Right lobe of liver (tissue), 6 donors: ENCODE results near the gene MBP. TPM values are rescaled to one million over a fixed set of nuclear protein-coding genes. Genes with fewer than 3 reads are reported as not detected.

Experiments used
- ATAC-seq, 4 donors: fragments of 200-7000 bp; cut with Tn5 transposase; one replicate each; pipeline ENCODE4 v1.9.1; 2020; ENCODE audit warnings: mild to moderate bottlenecking in 4 of 4, moderate library complexity in 4 of 4
- DNase-seq, 3 donors: peaks; one replicate each; pipeline ENCODE4 v3.0.0-alpha.2; 2020
- H3K27ac ChIP-seq, 3 donors: fragments of 200-600 bp; one replicate each; pipeline ENCODE4 v1.8.0; 2022
- H3K27me3 ChIP-seq, 2 donors: fragments of 200-600 bp; one replicate each; pipeline ENCODE4 v1.8.0; 2022
- H3K36me3 ChIP-seq, 4 donors: fragments of 200-600 bp; sonication (generic) in 1 of 4; one replicate each; pipeline versions ENCODE4 v1.5.1 to v1.8.0; 2017 to 2022; ENCODE audit warnings: control low read depth in 1 of 4
- H3K4me1 ChIP-seq, 4 donors: fragments of 200-600 bp; sonication (generic) in 1 of 4; one replicate each; pipeline versions ENCODE4 v1.5.1 to v1.8.0; 2017 to 2022; ENCODE audit warnings: control low read depth in 1 of 4
- H3K4me3 ChIP-seq, 3 donors: fragments of 200-600 bp; one replicate each; pipeline ENCODE4 v1.8.0; 2022
- H3K9me3 ChIP-seq, 4 donors: fragments of 200-600 bp; sonication (generic) in 1 of 4; one replicate each; pipeline versions ENCODE4 v1.5.1 to v1.8.0; 2017 to 2022; ENCODE audit warnings: control low read depth in 1 of 4
- CTCF ChIP-seq, 4 donors: fragments of 200-600 bp in 3 of 4; fragments of 450-650 bp in 1 of 4; IDR thresholded peaks; one replicate each; pipeline versions ENCODE4 v1.5.1 to v1.8.0; 2016 to 2022; ENCODE audit warnings: antibody characterized with exemption in 4 of 4, mild to moderate bottlenecking in 2 of 4
- POLR2A ChIP-seq: fragments of 450-650 bp; IDR thresholded peaks from one replicate; pipeline ENCODE4 v1.6.1; 2017; ENCODE audit warnings: antibody characterized with exemption, mild to moderate bottlenecking
- WGBS: methylation state at CpG from one replicate; pipeline ENCODE4 v1.1.6; 2018; ENCODE audit warnings: low coverage, low lambda C conversion rate; ENCODE audit not compliant: insufficient coverage; ENCODE audit errors: missing lambda C conversion rate; 5-methylcytosine and 5-hydroxymethylcytosine counted together
- intact Hi-C, 2 donors: fragments of 100-400 bp; cut with DNase I; formaldehyde crosslinking; loops; one replicate each; pipeline versions ENCODE4 v1.11.2 to v1.14.1; 2022
- total RNA-seq, 6 experiments: library from RNA; depleted of rRNA in 2 of 6; stranded (reverse); fragments of >200 nt in 2 of 6; fragmentation: NEBNext Ultra II Directional in 3 of 6; extraction: Animal tissue kit (Norgen Biotek cat#: 25700) in 3 of 6; gene quantifications; one replicate each; pipeline versions ENCODE4 v1.1.0 to v1.2.4, GENCODE V29; 2016 to 2023
- donor health status: DM: no; HTN: yes; CAD: no.
- donor health status: DM: no; HTN: no; CAD: no.
- donor health status: DM: no; HTN: no; CAD: no.
- donor health status: DM: no; HTN: yes; CAD: no.
- donor health status: DM: no; HTN: yes; CAD: no.

The MBP gene
- total RNA-seq, 6 experiments from 2014 or later, result 24.0 to 40.8 (median 27.6) TPM

GRCh38 chr18:77148289-77148688, 15.7 kb upstream of the MBP start:
- no peak for TF ChIP-seq CTCF (IDR thresholded peaks at IDR 0.05)
- TF ChIP-seq POLR2A, result no peak
- ATAC-seq, result no peak
- Histone ChIP-seq H3K9me3 (no peaks in the 10 kb centered on the region), H3K4me3 (no peak overlapping the region), H3K36me3 (no peaks in the 10 kb centered on the region), H3K4me1 (peaks cover 0 to 10% (median 3%) of the 10 kb centered on the region in 4 donors), H3K27me3 (no peaks in the 10 kb centered on the region), H3K27ac (no peak overlapping the region)
- WGBS, result 95% methylated on average over 2 of the region's 2 CpGs
- no peak for DNase-seq
- intact Hi-C loops, result loop anchor here (10.0 kb wide), 1 partner anchor 57 kb away; no protein-coding TSS in a partner anchor

- Histone ChIP-seq H3K27ac (no peak overlapping the region), H3K9me3 (no peaks in the 10 kb centered on the region), H3K27me3 (no peaks in the 10 kb centered on the region), H3K4me1 (peaks cover 0 to 18% (median 3%) of the 10 kb centered on the region in 4 donors), H3K36me3 (no peaks in the 10 kb centered on the region), H3K4me3 (no peak overlapping the region)
- ATAC-seq (peak in 2 of 4 donors; percentile 29 to 60), DNase-seq (no peak)
- intact Hi-C loops, result loop anchor here (10.0 kb wide), 1 partner anchor 57 kb away; no protein-coding TSS in a partner anchor
- 60% methylated on average over 2 of the region's 3 CpGs for WGBS
- TF ChIP-seq CTCF (IDR thresholded peaks at IDR 0.05), result no peak
- no peak for TF ChIP-seq POLR2A
These were observed 14.9 kb upstream of the MBP start for GRCh38 chr18:77147418-77147852.

GRCh38 chr18:77146249-77147080, 13.9 kb upstream of the MBP start:
- intact Hi-C loops, result loop anchor here (10.0 kb wide), 1 partner anchor 58 kb away; no protein-coding TSS in a partner anchor
- Histone ChIP-seq H3K4me1 (peaks cover 0 to 20% (median 3%) of the 10 kb centered on the region in 4 donors), H3K27ac (no peak overlapping the region), H3K9me3 (no peaks in the 10 kb centered on the region), H3K36me3 (no peaks in the 10 kb centered on the region), H3K4me3 (no peak overlapping the region), H3K27me3 (no peaks in the 10 kb centered on the region)
- TF ChIP-seq CTCF (IDR thresholded peaks at IDR 0.05) (no peak), POLR2A (no peak)
- ATAC-seq (no peak), DNase-seq (no peak)
- WGBS, result 59% methylated on average over 11 of the region's 16 CpGs

GRCh38 chr18:77145364-77145901, 12.8 kb upstream of the MBP start:
- H3K27me3 ChIP-seq, result no peaks in the 10 kb centered on the region
- 82% methylated on average over 2 of the region's 11 CpGs for WGBS
- no peak overlapping the region for H3K4me3 ChIP-seq
- DNase-seq (no peak), ATAC-seq (no peak)
- H3K9me3 ChIP-seq, result no peaks in the 10 kb centered on the region
- peaks cover 0 to 30% (median 3%) of the 10 kb centered on the region in 4 donors for H3K4me1 ChIP-seq
- intact Hi-C loops, result loop anchor here (10.0 kb wide), 1 partner anchor 59 kb away; no protein-coding TSS in a partner anchor
- TF ChIP-seq POLR2A, result no peak
- TF ChIP-seq CTCF (IDR thresholded peaks at IDR 0.05), result no peak
- no peaks in the 10 kb centered on the region for H3K36me3 ChIP-seq
- no peak overlapping the region for H3K27ac ChIP-seq
